CD4-positive, alpha-beta T cell treated with Interleukin-12 subunit alpha and Interleukin-12 subunit beta, for 1 hour (primary cell): ENCODE measurements around the gene KRT77.
"Not testable (repeated sequence)": the region's sequence is repeated elsewhere in the genome, so short reads cannot be mapped to it uniquely, and the experiment has no call there.

Experiments used
- DNase-seq: peaks from one replicate; pipeline ENCODE4 v3.0.0-alpha.2; 2020

Gene KRT77

GRCh38 chr12:52703424-52703823, at the start of gene KRT77:
TSS of gene KRT77 (minus strand) at chr12:52703524. CDS start at chr12:52703434, 90 bp downstream.
- no peak for DNase-seq

- DNase-seq, result no peak
These were observed 49.2 kb upstream of the KRT77 start for GRCh38 chr12:52752516-52752915.

- DNase-seq, result no peak
These were observed 48.5 kb upstream of the KRT77 start for GRCh38 chr12:52751795-52752194.

- not testable (repeated sequence) for DNase-seq
These were observed 47.2 kb upstream of the KRT77 start for GRCh38 chr12:52750532-52750931.

- DNase-seq, result no peak
These were observed 46.5 kb upstream of the KRT77 start for GRCh38 chr12:52749827-52750226.

- DNase-seq, result no peak
These were observed 45.3 kb upstream of the KRT77 start for GRCh38 chr12:52748578-52748977.

GRCh38 chr12:52745554-52745953, 42.2 kb upstream of the KRT77 start:
- no peak for DNase-seq

GRCh38 chr12:52744493-52745156, 41.3 kb upstream of the KRT77 start:
- DNase-seq, result no peak

- DNase-seq, result no peak
These were observed 39.6 kb upstream of the KRT77 start for GRCh38 chr12:52742822-52743457.

GRCh38 chr12:52742196-52742580, 38.9 kb upstream of the KRT77 start:
- DNase-seq, result no peak

GRCh38 chr12:52741375-52742195, 38.3 kb upstream of the KRT77 start:
- DNase-seq, result peak; percentile 44

GRCh38 chr12:52740584-52740983, 37.3 kb upstream of the KRT77 start:
- no peak for DNase-seq

GRCh38 chr12:52739963-52740362, 36.6 kb upstream of the KRT77 start:
- no peak for DNase-seq

GRCh38 chr12:52735816-52736632, 32.7 kb upstream of the KRT77 start:
- no peak for DNase-seq

GRCh38 chr12:52735106-52735505, 31.8 kb upstream of the KRT77 start:
- DNase-seq, result no peak

GRCh38 chr12:52730793-52731192, 27.5 kb upstream of the KRT77 start:
- DNase-seq, result no peak

- no peak for DNase-seq
These were observed 27.1 kb upstream of the KRT77 start for GRCh38 chr12:52730383-52730782.

- no peak for DNase-seq
These were observed 25.8 kb upstream of the KRT77 start for GRCh38 chr12:52729147-52729546.

GRCh38 chr12:52728374-52728773, 25.1 kb upstream of the KRT77 start:
- DNase-seq, result no peak

GRCh38 chr12:52727037-52727436, 23.7 kb upstream of the KRT77 start:
- DNase-seq, result no peak

- DNase-seq, result no peak
These were observed 23.1 kb upstream of the KRT77 start for GRCh38 chr12:52726451-52726850.

GRCh38 chr12:52724384-52724783, 21.1 kb upstream of the KRT77 start:
- no peak for DNase-seq

GRCh38 chr12:52722680-52723079, 19.4 kb upstream of the KRT77 start:
- no peak for DNase-seq
